Measurements from ENCODE around the gene EXOC3.

EXOC3 gene

DNA sequence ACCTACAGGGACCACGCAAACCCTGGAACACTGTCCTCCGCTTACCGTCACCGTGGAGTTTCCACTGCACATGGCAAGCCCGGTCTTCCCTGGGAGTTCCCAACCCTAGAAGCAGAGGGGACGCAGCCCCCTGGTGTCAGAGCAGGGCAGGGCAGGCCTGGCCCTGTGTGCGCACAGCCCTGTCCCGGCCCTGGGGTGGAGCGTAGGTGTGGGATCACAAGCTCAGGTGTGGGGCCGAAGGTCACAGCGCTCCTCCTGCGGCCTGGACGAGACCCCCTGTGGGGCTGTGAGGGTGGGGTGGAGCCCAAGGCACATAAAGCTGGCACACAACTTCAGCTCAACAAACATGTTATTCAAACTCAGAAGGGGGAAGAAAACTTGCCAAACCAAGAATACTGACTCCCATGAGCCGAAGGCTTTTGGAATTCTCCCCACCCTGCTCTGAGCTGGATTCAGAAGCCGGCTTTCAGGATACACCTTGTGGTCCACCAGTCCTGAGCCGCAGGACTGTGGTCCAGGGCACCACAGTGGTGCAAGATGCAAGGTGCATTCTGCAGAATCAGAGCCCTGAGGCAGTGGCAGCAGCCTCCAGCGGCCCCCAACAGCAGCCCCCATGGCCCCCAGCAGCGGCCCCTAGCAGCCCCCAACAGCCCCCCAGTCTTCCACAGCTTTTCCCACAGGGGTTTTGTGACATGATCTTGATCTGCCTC lies 11.8 kb upstream of the EXOC3 start:
- in situ Hi-C loops (cut with MboI; ENCODE audit: low pct_unique_long_range_greater_than_20kb, low sequenced_read_pairs, unreplicated experiment) = loop anchor here (10.0 kb wide), 1 partner anchor 106 kb away; the partner anchor contains the start of gene AHRR
- peak; percentile 77 for DNase-seq (ENCODE audit: low spot score)
- TF ChIP-seq, protein P1, sequence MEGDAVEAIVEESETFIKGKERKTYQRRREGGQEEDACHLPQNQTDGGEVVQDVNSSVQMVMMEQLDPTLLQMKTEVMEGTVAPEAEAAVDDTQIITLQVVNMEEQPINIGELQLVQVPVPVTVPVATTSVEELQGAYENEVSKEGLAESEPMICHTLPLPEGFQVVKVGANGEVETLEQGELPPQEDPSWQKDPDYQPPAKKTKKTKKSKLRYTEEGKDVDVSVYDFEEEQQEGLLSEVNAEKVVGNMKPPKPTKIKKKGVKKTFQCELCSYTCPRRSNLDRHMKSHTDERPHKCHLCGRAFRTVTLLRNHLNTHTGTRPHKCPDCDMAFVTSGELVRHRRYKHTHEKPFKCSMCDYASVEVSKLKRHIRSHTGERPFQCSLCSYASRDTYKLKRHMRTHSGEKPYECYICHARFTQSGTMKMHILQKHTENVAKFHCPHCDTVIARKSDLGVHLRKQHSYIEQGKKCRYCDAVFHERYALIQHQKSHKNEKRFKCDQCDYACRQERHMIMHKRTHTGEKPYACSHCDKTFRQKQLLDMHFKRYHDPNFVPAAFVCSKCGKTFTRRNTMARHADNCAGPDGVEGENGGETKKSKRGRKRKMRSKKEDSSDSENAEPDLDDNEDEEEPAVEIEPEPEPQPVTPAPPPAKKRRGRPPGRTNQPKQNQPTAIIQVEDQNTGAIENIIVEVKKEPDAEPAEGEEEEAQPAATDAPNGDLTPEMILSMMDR (IDR thresholded peaks at IDR 0.05; ENCODE audit: extremely low read depth, insufficient read depth, missing control alignments) = peak; percentile 84

DNA sequence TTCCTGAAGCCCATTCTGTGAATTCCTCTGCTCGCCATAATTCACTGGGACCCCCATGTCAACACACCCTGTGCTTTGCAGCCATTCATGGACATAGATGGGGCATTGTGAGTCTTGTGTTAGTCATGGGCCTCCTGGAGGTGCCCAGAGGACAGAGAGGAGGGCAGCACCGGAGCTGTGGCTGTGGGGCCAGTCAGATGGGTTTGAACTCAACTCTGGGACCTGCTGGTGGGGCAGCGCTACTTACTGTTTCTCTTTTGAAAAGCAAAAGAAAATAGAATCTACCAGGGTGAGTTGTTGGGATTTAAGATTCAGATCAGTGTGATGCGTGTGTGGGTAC lies 11.3 kb upstream of the EXOC3 start:
- in situ Hi-C loops (cut with MboI; ENCODE audit: low pct_unique_long_range_greater_than_20kb, low sequenced_read_pairs, unreplicated experiment) = loop anchor here (10.0 kb wide), 1 partner anchor 107 kb away; the partner anchor contains the start of gene AHRR
- peak; percentile 15 for DNase-seq (ENCODE audit: low spot score)
- TF ChIP-seq, protein P1 (IDR thresholded peaks at IDR 0.05; ENCODE audit: extremely low read depth, insufficient read depth, missing control alignments) = no peak

GRCh38 chr5:432201-432927 lies 10.6 kb upstream of the EXOC3 start:
- TF ChIP-seq, protein P1 (IDR thresholded peaks at IDR 0.05; ENCODE audit: extremely low read depth, insufficient read depth, missing control alignments) = no peak
- in situ Hi-C loops (cut with MboI; ENCODE audit: low pct_unique_long_range_greater_than_20kb, low sequenced_read_pairs, unreplicated experiment) = loop anchor here (10.0 kb wide), 1 partner anchor 108 kb away; the partner anchor contains the start of gene AHRR
- peak; percentile 24 for DNase-seq (ENCODE audit: low spot score)

GRCh38 chr5:432928-433791 lies 9.8 kb upstream of the EXOC3 start:
- no peak for DNase-seq (ENCODE audit: low spot score)
- TF ChIP-seq, protein P1 (IDR thresholded peaks at IDR 0.05; ENCODE audit: extremely low read depth, insufficient read depth, missing control alignments) = no peak
- in situ Hi-C loops (cut with MboI; ENCODE audit: low pct_unique_long_range_greater_than_20kb, low sequenced_read_pairs, unreplicated experiment) = loop anchor here (10.0 kb wide), 1 partner anchor 108 kb away; the partner anchor contains the start of gene AHRR

DNA sequence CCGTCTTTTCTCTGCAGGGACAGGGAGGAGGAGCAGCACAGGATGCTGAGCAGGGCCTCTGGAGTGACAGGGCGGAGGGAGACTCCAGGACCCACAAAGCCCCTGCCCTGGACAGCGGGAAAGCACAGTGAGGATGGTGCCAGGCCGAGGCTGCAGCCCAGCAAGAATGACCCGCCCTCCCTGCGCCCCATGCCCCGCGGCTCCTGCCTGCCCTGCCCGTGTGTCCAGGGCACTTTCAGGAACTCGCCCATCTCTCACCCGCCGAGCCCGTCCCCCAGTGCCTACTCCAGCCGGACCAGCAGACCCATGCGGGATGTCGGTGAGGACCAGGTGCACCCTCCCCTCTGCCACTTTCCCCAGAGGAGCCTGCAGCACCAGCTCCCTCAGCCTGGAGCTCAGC lies 9.1 kb upstream of the EXOC3 start:
- DNase-seq (ENCODE audit: low spot score) = no peak
- TF ChIP-seq, protein P1 (IDR thresholded peaks at IDR 0.05; ENCODE audit: extremely low read depth, insufficient read depth, missing control alignments) = no peak
- in situ Hi-C loops (cut with MboI; ENCODE audit: low pct_unique_long_range_greater_than_20kb, low sequenced_read_pairs, unreplicated experiment) = loop anchor here (10.0 kb wide), 1 partner anchor 109 kb away; the partner anchor contains the start of gene AHRR
